ENCODE measurements around the gene ADGRV1.

- TF ChIP-seq GATA3 (IDR thresholded peaks at IDR 0.05; ENCODE audit: low read depth, low read length) (no peak), GATA2 (IDR thresholded peaks at IDR 0.05; ENCODE audit: low read depth, low read length) (no peak)
Measured at GRCh38 chr5:91127456-91128081, 569.0 kb downstream of the ADGRV1 start.
